HEK293 (cell line): ENCODE results near the gene ACTA1.

ENCODE experiments used
- CTCF ChIA-PET: fragments of 350-600 bp; formaldehyde crosslinking; extraction: SDS; loops from one replicate; lab custom pipeline; 2021; ENCODE audit warnings: antibody characterized with exemption; lab: Yijun Ruan, JAX
- POLR2A ChIA-PET: fragments of 300-600 bp; formaldehyde crosslinking; extraction: SDS; loops from one replicate; lab custom pipeline; 2020; ENCODE audit warnings: antibody characterized with exemption, inconsistent platforms; lab: Yijun Ruan, JAX
- H3K27ac ChIP-seq: fragments of 200-500 bp; sonication (Bioruptor generic); 2 replicates; pipeline ENCODE4 v1.5.1; 2014; ENCODE audit warnings: low read depth, low read length, control low read depth, inconsistent platforms; ENCODE audit errors: extremely low read depth
- H3K36me3 ChIP-seq, 2 experiments: fragments of 200-500 bp in 1 of 2; sonication (Bioruptor generic) in 1 of 2; 1 replicate in 1 of 2; 2 replicates in 1 of 2; pipeline ENCODE4 v1.5.1; 2014 to 2017; ENCODE audit warnings: inconsistent platforms in 2 of 2, low read length in 2 of 2; ENCODE audit not compliant: control insufficient read depth in 2 of 2, insufficient read depth in 1 of 2
- H3K4me1 ChIP-seq: fragments of 200-500 bp; sonication (Bioruptor generic); 2 replicates; pipeline ENCODE4 v1.5.1; 2014; ENCODE audit warnings: mild to moderate bottlenecking, low read length, inconsistent platforms; ENCODE audit not compliant: control insufficient read depth, insufficient read depth
- H3K4me3 ChIP-seq: 2 replicates; pipeline ENCODE4 v1.5.1; 2011; ENCODE audit warnings: low read depth, mild to moderate bottlenecking, control low read depth, low read length, moderate library complexity
- H3K9me3 ChIP-seq: fragments of 200-500 bp; sonication (Bioruptor generic); 2 replicates; pipeline ENCODE4 v1.5.1; 2014; ENCODE audit warnings: low read depth, low read length, inconsistent platforms; ENCODE audit not compliant: control insufficient read depth, insufficient read depth
- BCL11A ChIP-seq: fragments of 450-650 bp; formaldehyde crosslinking; IDR thresholded peaks from 2 replicates; pipeline ENCODE4 v1.5.1; 2016; ENCODE audit warnings: low read depth, missing biosample characterization, missing genetic modification characterization
- BCL11B ChIP-seq: fragments of 450-650 bp; formaldehyde crosslinking; IDR thresholded peaks from 2 replicates; pipeline ENCODE4 v1.5.1; 2016; ENCODE audit warnings: low read depth, missing biosample characterization, missing genetic modification characterization
- EGR2 ChIP-seq: fragments of 450-650 bp; formaldehyde crosslinking; IDR thresholded peaks from 2 replicates; pipeline ENCODE4 v1.5.1; 2016; ENCODE audit warnings: low read depth, missing biosample characterization, missing genetic modification characterization
- GLI2 ChIP-seq: fragments of 450-650 bp; formaldehyde crosslinking; IDR thresholded peaks from 2 replicates; pipeline ENCODE4; 2017; ENCODE audit warnings: missing biosample characterization, missing genetic modification characterization, low read depth, borderline replicate concordance
- KLF8 ChIP-seq: fragments of 450-650 bp; formaldehyde crosslinking; IDR thresholded peaks from 2 replicates; pipeline ENCODE4 v1.5.1; 2016; ENCODE audit warnings: missing biosample characterization, missing genetic modification characterization
- MYNN ChIP-seq: fragments of 450-650 bp; formaldehyde crosslinking; IDR thresholded peaks from 2 replicates; pipeline ENCODE4 v1.5.1; 2016; ENCODE audit warnings: missing biosample characterization, missing genetic modification characterization, borderline replicate concordance
- OSR2 ChIP-seq: fragments of 450-650 bp; formaldehyde crosslinking; IDR thresholded peaks from 2 replicates; pipeline ENCODE4 v1.5.1; 2016; ENCODE audit warnings: missing biosample characterization, missing genetic modification characterization
- RBAK ChIP-seq: fragments of 450-650 bp; formaldehyde crosslinking; IDR thresholded peaks from 2 replicates; pipeline ENCODE4 v1.5.1; 2016; ENCODE audit warnings: missing biosample characterization, missing genetic modification characterization
- REPIN1 ChIP-seq: fragments of 450-650 bp; formaldehyde crosslinking; IDR thresholded peaks from 2 replicates; pipeline ENCODE4 v1.5.1; 2017; ENCODE audit warnings: missing biosample characterization, missing genetic modification characterization, low read depth
- SCRT2 ChIP-seq: fragments of 450-650 bp; formaldehyde crosslinking; IDR thresholded peaks from 2 replicates; pipeline ENCODE4 v1.5.1; 2016; ENCODE audit warnings: missing biosample characterization, missing genetic modification characterization
- YY1 ChIP-seq: fragments of 450-650 bp; formaldehyde crosslinking; IDR thresholded peaks from 2 replicates; pipeline ENCODE4 v1.5.1; 2018; ENCODE audit warnings: missing biosample characterization, missing genetic modification characterization
- ZBTB7A ChIP-seq: fragments of 450-650 bp; formaldehyde crosslinking; IDR thresholded peaks from 2 replicates; pipeline ENCODE4 v1.5.1; 2016; ENCODE audit warnings: low read depth, missing biosample characterization, missing genetic modification characterization
- ZFP41 ChIP-seq: fragments of 450-650 bp; formaldehyde crosslinking; IDR thresholded peaks from 2 replicates; pipeline ENCODE4 v1.5.1; 2016; ENCODE audit warnings: missing biosample characterization, missing genetic modification characterization, borderline replicate concordance
- ZFP69B ChIP-seq: fragments of 450-650 bp; formaldehyde crosslinking; IDR thresholded peaks from 2 replicates; pipeline ENCODE4 v1.5.1; 2016; ENCODE audit warnings: missing biosample characterization, missing genetic modification characterization
- ZNF112 ChIP-seq: fragments of 450-650 bp; formaldehyde crosslinking; IDR thresholded peaks from 2 replicates; pipeline ENCODE4 v1.5.0; 2017; ENCODE audit warnings: missing biosample characterization, missing genetic modification characterization
- ZNF174 ChIP-seq: fragments of 450-650 bp; formaldehyde crosslinking; IDR thresholded peaks from 2 replicates; pipeline ENCODE4 v1.5.0; 2017; ENCODE audit warnings: missing biosample characterization, mild to moderate bottlenecking, missing genetic modification characterization
- ZNF335 ChIP-seq: fragments of 450-650 bp; formaldehyde crosslinking; conservative IDR thresholded peaks from 2 replicates; pipeline ENCODE4 v1.5.1; 2016; ENCODE audit warnings: missing biosample characterization, missing genetic modification characterization
- ZNF354C ChIP-seq: fragments of 450-650 bp; formaldehyde crosslinking; IDR thresholded peaks from 2 replicates; pipeline ENCODE4 v1.5.1; 2016; ENCODE audit warnings: missing biosample characterization, missing genetic modification characterization, low read depth, borderline replicate concordance
- ZNF37A ChIP-seq: fragments of 450-650 bp; IDR thresholded peaks from 2 replicates; pipeline ENCODE4 v1.5.1; 2018; ENCODE audit warnings: missing biosample characterization, missing genetic modification characterization
- ZNF426 ChIP-seq: fragments of 450-650 bp; formaldehyde crosslinking; IDR thresholded peaks from 2 replicates; pipeline ENCODE4 v1.5.1; 2017; ENCODE audit warnings: missing biosample characterization, missing genetic modification characterization, mild to moderate bottlenecking, inconsistent platforms, moderate library complexity
- ZNF521 ChIP-seq: fragments of 450-650 bp; formaldehyde crosslinking; IDR thresholded peaks from 2 replicates; pipeline ENCODE4 v1.5.1; 2017; ENCODE audit warnings: missing biosample characterization, mild to moderate bottlenecking, missing genetic modification characterization
- ZNF544 ChIP-seq: fragments of 450-650 bp; formaldehyde crosslinking; IDR thresholded peaks from 2 replicates; pipeline ENCODE4 v1.5.0; 2017; ENCODE audit warnings: missing biosample characterization, missing genetic modification characterization
- ZNF549 ChIP-seq: fragments of 450-650 bp; IDR thresholded peaks from 2 replicates; pipeline ENCODE4 v1.5.1; 2018; ENCODE audit warnings: missing biosample characterization, missing genetic modification characterization, mild to moderate bottlenecking, inconsistent platforms, moderate library complexity
- ZNF623 ChIP-seq: fragments of 450-650 bp; formaldehyde crosslinking; IDR thresholded peaks from 2 replicates; pipeline ENCODE4 v1.5.1; 2016; ENCODE audit warnings: missing biosample characterization, missing genetic modification characterization
- ZNF626 ChIP-seq: fragments of 450-650 bp; sonication (Bioruptor Pico); formaldehyde crosslinking; IDR thresholded peaks from 2 replicates; pipeline ENCODE4 v1.5.1; 2018; ENCODE audit warnings: missing biosample characterization, missing genetic modification characterization, inconsistent platforms
- ZNF76 ChIP-seq: fragments of 450-650 bp; formaldehyde crosslinking; IDR thresholded peaks from 2 replicates; pipeline ENCODE4; 2016; ENCODE audit warnings: low read depth, missing biosample characterization, missing genetic modification characterization, borderline replicate concordance
- ZNF768 ChIP-seq: fragments of 450-650 bp; formaldehyde crosslinking; IDR thresholded peaks from 2 replicates; pipeline ENCODE4 v1.5.1; 2018; ENCODE audit warnings: missing biosample characterization, mild to moderate bottlenecking, missing genetic modification characterization
- ZNF776 ChIP-seq: fragments of 450-650 bp; formaldehyde crosslinking; IDR thresholded peaks from 2 replicates; pipeline ENCODE4 v1.5.0; 2017; ENCODE audit warnings: missing biosample characterization, missing genetic modification characterization, borderline replicate concordance
- ZSCAN16 ChIP-seq: fragments of 450-650 bp; formaldehyde crosslinking; IDR thresholded peaks from 2 replicates; pipeline ENCODE4 v1.5.1; 2016; ENCODE audit warnings: missing biosample characterization, missing genetic modification characterization
- ZXDB ChIP-seq: fragments of 450-650 bp; formaldehyde crosslinking; IDR thresholded peaks from 2 replicates; pipeline ENCODE4 v1.5.1; 2016; ENCODE audit warnings: missing biosample characterization, missing genetic modification characterization
- TF ChIP-seq, protein P1 (sequence below): fragments of 450-650 bp; formaldehyde crosslinking; IDR thresholded peaks from 2 replicates; pipeline ENCODE4 v1.5.1; 2016; ENCODE audit warnings: missing biosample characterization, missing genetic modification characterization
- TF ChIP-seq, protein P2 (sequence below): fragments of 450-650 bp; formaldehyde crosslinking; IDR thresholded peaks from 2 replicates; pipeline ENCODE4 v1.5.1; 2016; ENCODE audit warnings: missing biosample characterization, missing genetic modification characterization
- TF ChIP-seq, protein P3 (sequence below): sonication (generic); formaldehyde crosslinking; IDR thresholded peaks from 2 replicates; pipeline ENCODE4 v1.8.1; 2022; ENCODE audit warnings: mild to moderate bottlenecking, moderate library complexity, missing genetic modification reagents

ACTA1 gene

DNA sequence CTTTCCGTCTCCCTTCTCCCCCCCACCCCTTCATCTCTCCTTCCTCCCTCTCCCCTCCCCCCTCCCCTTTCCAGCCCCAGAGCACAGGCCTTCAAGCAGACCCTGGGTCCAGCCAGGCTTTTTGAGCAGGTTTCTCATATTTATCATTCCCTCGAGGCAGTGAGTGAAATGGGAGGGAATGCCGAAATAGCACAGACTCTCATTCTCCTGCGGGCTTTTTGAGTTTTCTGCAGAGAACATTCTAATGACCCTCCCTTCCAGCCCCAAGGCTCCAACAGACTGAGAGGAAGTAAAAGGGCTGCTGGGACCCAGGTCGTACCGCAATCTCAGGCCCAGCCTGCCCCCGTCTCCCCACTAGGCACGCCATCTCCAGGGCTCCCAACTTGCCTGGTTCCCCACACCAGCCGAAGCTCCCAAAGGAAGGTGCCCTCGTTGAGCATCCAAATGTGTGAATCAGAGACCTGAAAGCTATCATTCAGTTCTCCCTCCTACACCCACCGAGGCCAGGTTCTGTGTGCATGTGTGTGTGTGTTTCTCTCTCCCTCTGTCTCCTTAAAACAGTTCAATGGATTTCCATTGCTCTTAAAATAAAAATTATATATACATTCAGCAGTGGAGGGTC, 22.3 kb downstream of the ACTA1 start (continued):
- TF ChIP-seq ZNF544 (tag by site-specific recombination), result no peak
- no peak for TF ChIP-seq KLF8 (tag by site-specific recombination)
- TF ChIP-seq ZNF521 (tag by site-specific recombination), result no peak
- no peak for TF ChIP-seq OSR2 (tag by site-specific recombination)
- TF ChIP-seq, all 188 proteins: peak for 0

DNA sequence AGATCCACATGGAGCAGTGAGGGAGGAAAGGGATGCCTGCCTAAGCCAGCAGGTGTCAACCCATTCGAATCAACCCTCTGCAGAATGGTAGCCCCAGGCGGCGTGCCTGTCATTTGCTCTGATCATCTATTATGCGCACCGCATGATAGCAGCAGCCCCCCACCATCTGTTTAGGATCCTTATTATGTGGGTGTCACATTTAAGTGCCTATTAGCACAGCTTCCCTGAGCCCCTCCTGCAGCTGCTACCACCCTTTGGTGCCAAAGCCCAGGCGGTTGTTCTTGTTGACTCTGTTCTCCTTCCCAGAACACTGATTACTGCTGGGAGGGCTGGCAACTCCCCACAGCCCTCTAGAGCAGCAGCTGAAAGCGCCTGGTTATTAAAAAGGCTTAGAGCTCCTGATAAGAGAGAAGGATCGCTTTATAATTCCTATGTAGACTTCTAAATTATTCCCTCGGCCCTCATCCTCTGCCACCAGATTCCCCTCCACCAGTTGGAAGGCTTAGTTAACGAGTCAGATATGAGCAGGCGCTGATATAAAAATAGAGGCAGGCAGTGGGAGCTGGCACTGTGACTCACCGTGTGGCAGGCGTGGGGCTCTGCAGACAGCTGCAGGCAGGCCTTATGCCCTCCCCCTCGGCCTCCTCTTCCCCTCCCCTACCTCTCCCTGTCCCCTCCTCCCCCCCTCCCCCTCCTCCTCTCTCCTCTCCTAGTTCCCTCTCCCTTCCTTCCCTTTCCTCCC, 23.0 kb downstream of the ACTA1 start:
- CTCF ChIA-PET, result interaction anchor here (0.6 to 1.5 kb wide), 5 partner anchors 12 to 153 kb away, joined by 3 to 4 read pairs (median 3); no protein-coding TSS in a partner anchor
- H3K4me1 ChIP-seq, result peaks cover 14% of the 10 kb centered on the region
- H3K27ac ChIP-seq, result peak overlapping the region; percentile 33; the same call in 1 of the 2 replicates
- H3K36me3 ChIP-seq, result no peaks in the 10 kb centered on the region
- H3K4me3 ChIP-seq, result no peak overlapping the region
- no peaks in the 10 kb centered on the region for H3K9me3 ChIP-seq
- POLR2A ChIA-PET, result interaction anchor here (0.5 to 1.1 kb wide), 5 partner anchors 8 to 97 kb away, joined by 3 read pairs; partner anchors contain the start of gene NUP133
- TF ChIP-seq ZNF112 (tag by site-specific recombination), result no peak
- TF ChIP-seq GLI2 (tag by site-specific recombination), result no peak
- no peak for TF ChIP-seq ZNF37A
- no peak for TF ChIP-seq ZFP41 (tag by site-specific recombination)
- TF ChIP-seq ZNF354C, result no peak
- no peak for TF ChIP-seq ZNF426 (tag by site-specific recombination)
- no peak for TF ChIP-seq BCL11A
- no peak for TF ChIP-seq ZNF623 (tag by site-specific recombination)
- TF ChIP-seq BCL11B (tag by site-specific recombination), result no peak
- no peak for TF ChIP-seq ZNF768
- TF ChIP-seq YY1 (tag by site-specific recombination), result no peak
- no peak for TF ChIP-seq ZBTB7A
- TF ChIP-seq, protein P1, sequence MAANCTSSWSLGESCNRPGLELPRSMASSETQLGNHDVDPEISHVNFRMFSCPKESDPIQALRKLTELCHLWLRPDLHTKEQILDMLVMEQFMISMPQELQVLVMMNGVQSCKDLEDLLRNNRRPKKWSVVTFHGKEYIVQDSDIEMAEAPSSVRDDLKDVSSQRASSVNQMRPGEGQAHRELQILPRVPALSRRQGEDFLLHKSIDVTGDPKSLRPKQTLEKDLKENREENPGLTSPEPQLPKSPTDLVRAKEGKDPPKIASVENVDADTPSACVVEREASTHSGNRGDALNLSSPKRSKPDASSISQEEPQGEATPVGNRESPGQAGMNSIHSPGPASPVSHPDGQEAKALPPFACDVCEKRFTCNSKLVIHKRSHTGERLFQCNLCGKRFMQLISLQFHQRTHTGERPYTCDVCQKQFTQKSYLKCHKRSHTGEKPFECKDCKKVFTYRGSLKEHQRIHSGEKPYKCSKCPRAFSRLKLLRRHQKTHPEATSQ (tag by site-specific recombination), result no peak
- TF ChIP-seq, protein P2, sequence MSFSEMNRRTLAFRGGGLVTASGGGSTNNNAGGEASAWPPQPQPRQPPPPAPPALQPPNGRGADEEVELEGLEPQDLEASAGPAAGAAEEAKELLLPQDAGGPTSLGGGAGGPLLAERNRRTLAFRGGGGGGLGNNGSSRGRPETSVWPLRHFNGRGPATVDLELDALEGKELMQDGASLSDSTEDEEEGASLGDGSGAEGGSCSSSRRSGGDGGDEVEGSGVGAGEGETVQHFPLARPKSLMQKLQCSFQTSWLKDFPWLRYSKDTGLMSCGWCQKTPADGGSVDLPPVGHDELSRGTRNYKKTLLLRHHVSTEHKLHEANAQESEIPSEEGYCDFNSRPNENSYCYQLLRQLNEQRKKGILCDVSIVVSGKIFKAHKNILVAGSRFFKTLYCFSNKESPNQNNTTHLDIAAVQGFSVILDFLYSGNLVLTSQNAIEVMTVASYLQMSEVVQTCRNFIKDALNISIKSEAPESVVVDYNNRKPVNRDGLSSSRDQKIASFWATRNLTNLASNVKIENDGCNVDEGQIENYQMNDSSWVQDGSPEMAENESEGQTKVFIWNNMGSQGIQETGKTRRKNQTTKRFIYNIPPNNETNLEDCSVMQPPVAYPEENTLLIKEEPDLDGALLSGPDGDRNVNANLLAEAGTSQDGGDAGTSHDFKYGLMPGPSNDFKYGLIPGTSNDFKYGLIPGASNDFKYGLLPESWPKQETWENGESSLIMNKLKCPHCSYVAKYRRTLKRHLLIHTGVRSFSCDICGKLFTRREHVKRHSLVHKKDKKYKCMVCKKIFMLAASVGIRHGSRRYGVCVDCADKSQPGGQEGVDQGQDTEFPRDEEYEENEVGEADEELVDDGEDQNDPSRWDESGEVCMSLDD (tag by site-specific recombination), result no peak
- TF ChIP-seq ZFP69B (tag by site-specific recombination), result no peak
- no peak for TF ChIP-seq REPIN1 (tag by site-specific recombination)
- TF ChIP-seq ZNF549, result no peak
- TF ChIP-seq, protein P3, sequence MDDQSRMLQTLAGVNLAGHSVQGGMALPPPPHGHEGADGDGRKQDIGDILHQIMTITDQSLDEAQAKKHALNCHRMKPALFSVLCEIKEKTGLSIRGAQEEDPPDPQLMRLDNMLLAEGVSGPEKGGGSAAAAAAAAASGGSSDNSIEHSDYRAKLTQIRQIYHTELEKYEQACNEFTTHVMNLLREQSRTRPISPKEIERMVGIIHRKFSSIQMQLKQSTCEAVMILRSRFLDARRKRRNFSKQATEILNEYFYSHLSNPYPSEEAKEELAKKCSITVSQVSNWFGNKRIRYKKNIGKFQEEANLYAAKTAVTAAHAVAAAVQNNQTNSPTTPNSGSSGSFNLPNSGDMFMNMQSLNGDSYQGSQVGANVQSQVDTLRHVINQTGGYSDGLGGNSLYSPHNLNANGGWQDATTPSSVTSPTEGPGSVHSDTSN (CRISPR knock-in tag), result no peak
- no peak for TF ChIP-seq MYNN (tag by site-specific recombination)
- no peak for TF ChIP-seq ZNF626 (tag by site-specific recombination)
- TF ChIP-seq ZNF76 (tag by site-specific recombination), result no peak
- TF ChIP-seq ZSCAN16, result peak; percentile 90
- no peak for TF ChIP-seq RBAK
- TF ChIP-seq ZNF174 (tag by site-specific recombination), result no peak
- peak; percentile 74 for TF ChIP-seq EGR2 (tag by site-specific recombination)
- TF ChIP-seq ZXDB (tag by site-specific recombination), result no peak
- no peak for TF ChIP-seq ZNF776 (tag by site-specific recombination)
- TF ChIP-seq ZNF335 (tag by site-specific recombination), result peak; percentile 80
- TF ChIP-seq SCRT2 (tag by site-specific recombination), result no peak
